ENCODE data around the gene RNF40. TPM values are rescaled to one million over a fixed set of nuclear protein-coding genes. Genes with fewer than 3 reads are reported as not detected.
A peak's percentile ranks its signal among the peaks of the same experiment; 100 is the strongest.

The RNF40 gene
- total RNA-seq, 2 donors from 2014 or later, result 44.9 to 79.8 TPM

DNA sequence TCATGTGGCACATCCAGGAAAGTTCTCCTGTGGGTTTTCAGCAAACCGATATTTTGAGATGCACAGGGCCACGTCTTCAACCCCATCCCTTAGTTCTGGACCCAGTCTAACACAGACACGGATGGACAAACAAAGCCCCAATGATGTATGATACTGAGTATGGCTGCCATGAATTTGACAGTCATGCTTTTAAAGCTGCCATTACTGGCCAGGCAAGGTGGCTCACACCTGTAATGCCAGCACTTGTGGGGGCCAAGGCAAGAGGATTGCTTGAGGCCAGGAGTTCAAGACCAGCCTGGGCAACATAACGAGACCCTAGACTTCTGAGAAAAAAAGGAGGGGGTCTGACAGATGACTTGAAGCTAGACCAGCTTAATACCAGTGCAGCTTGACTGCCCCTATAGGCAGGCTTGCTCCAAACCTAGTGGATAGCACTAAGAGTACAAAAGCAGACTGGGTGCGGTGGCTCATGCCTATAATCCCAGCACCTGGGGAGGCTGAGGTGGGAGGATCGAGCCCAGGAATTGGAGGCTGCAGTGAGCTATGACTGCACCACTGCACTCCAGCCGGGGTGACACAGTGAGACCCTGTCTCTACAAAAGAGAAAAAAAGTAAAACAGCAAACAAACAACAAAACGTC lies 35.7 kb downstream of the RNF40 start:
- Histone ChIP-seq H3K27ac (no peak overlapping the region), H3K9me3 (no peaks in the 10 kb centered on the region), H3K4me1 (no peaks in the 10 kb centered on the region), H3K27me3 (no peaks in the 10 kb centered on the region), H3K36me3 (replicated peaks in 1 of 2; ENCODE audit: insufficient read depth in 1 of 2, low read depth in 2 of 2) (no peaks in the 10 kb centered on the region), H3K4me3 (no peak overlapping the region)
- intact Hi-C loops (cut with DNase I), result no loop called here
- 69 to 71% methylated on average over 8 of the region's 8 CpGs for WGBS, 2 donors
- ATAC-seq (no peak), DNase-seq (no peak)
- TF ChIP-seq, protein P1, sequence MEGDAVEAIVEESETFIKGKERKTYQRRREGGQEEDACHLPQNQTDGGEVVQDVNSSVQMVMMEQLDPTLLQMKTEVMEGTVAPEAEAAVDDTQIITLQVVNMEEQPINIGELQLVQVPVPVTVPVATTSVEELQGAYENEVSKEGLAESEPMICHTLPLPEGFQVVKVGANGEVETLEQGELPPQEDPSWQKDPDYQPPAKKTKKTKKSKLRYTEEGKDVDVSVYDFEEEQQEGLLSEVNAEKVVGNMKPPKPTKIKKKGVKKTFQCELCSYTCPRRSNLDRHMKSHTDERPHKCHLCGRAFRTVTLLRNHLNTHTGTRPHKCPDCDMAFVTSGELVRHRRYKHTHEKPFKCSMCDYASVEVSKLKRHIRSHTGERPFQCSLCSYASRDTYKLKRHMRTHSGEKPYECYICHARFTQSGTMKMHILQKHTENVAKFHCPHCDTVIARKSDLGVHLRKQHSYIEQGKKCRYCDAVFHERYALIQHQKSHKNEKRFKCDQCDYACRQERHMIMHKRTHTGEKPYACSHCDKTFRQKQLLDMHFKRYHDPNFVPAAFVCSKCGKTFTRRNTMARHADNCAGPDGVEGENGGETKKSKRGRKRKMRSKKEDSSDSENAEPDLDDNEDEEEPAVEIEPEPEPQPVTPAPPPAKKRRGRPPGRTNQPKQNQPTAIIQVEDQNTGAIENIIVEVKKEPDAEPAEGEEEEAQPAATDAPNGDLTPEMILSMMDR (IDR thresholded peaks at IDR 0.05), result no peak
- no peak for TF ChIP-seq POLR2A (IDR thresholded peaks at IDR 0.05)

DNA sequence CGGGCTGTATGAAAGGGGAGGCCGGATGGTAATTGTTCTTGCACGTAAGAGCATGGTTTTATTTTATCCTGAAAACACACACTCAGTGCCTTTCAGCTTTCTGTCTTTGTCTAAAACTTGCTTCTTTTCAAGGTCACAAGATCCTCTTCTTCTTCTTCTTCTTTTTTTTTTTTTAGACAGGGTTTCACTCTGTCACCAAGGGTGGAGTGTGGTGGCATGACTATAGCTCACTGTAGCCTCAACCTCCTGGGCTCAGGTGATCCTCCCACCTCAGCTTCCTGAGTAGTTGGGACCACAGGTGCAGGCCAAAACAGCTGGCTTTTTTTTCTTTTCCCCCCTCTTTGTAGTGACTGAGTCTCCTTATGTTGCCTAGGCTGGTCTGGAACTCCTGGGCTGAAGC lies 40.8 kb downstream of the RNF40 start:
- WGBS, 2 donors, result 67 to 71% methylated on average over 3 of the region's 3 CpGs
- intact Hi-C loops (cut with DNase I), result no loop called here
- DNase-seq (no peak), ATAC-seq (no peak)
- H3K4me1 ChIP-seq, result peaks cover 17% of the 10 kb centered on the region
- no peaks in the 10 kb centered on the region for H3K27me3 ChIP-seq
- H3K9me3 ChIP-seq, result no peaks in the 10 kb centered on the region
- H3K27ac ChIP-seq, result no peak overlapping the region
- no peaks in the 10 kb centered on the region for H3K36me3 ChIP-seq (replicated peaks in 1 of 2; ENCODE audit: insufficient read depth in 1 of 2, low read depth in 2 of 2)
- H3K4me3 ChIP-seq, result no peak overlapping the region
- TF ChIP-seq, protein P1 (IDR thresholded peaks at IDR 0.05), result no peak

DNA sequence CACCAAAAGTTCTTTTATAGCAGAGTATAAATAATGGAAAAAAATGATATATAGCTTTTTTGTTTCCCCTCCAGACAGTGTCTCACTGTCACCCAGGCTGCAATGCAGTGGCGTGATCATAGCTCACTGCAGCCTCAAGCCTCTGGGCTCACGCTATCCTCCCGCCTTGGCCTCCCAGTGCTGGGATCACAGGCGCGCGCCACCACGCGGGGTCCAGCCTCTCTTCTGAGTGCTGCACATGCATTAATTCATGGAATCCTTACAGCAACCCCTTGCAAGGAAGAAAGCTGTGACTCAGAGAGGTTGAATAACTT lies 42.9 kb downstream of the RNF40 start:
- no peaks in the 10 kb centered on the region for H3K36me3 ChIP-seq (replicated peaks in 1 of 2; ENCODE audit: insufficient read depth in 1 of 2, low read depth in 2 of 2)
- no peaks in the 10 kb centered on the region for H3K9me3 ChIP-seq
- H3K27me3 ChIP-seq, result no peaks in the 10 kb centered on the region
- intact Hi-C loops (cut with DNase I), result no loop called here
- TF ChIP-seq, protein P1 (IDR thresholded peaks at IDR 0.05), result no peak
- no peak for TF ChIP-seq POLR2A (IDR thresholded peaks at IDR 0.05)
- peak overlapping the region; percentile 77 to 81 for H3K4me3 ChIP-seq
- 23 to 43% methylated on average over 6 to 8 of the region's 8 CpGs for WGBS, 2 donors
- ATAC-seq (no peak), DNase-seq (no peak)
- H3K4me1 ChIP-seq, result peaks cover 17% of the 10 kb centered on the region
- H3K27ac ChIP-seq, result peak overlapping the region in 3 of 4 donors; percentile 60 to 93 (median 93)

DNA sequence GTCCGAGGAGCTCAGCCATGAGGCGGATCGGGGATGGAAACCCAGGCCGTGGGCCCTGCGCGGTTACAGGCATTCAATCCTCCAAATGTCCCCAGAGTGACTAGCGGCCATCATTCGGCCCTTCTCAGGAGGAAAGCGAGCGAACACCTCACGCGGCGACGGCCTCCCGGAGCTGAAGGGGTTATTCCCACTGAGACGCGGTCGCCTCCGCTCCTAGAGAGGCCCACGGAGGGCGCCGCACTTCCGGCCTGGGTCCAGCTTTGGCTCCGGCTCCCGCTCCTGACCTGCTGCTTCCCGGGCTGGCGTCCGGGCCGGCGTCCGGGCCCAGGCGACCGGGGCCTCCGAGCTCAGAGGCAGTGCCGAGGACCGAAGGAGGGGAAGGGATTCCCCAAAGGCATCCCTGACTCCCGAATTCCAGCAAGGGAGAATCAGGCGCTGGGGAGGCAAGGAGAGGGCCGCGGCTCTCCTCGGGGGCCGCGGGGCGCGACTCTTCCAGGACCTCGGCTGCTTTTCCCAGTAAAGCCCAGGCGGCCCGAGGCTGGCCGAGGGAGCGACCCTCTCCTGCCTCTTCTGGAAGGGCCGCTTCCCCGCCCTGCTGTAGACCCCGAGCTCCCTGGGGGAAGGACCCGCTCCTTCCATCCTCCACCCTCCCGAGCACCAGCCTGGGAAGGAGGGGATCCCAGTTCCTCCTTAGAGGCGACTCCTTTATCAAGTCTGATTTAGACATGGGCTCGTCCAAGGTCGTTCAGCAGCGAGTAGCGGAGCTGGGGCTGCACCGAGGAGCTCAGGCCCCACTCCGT lies 43.4 kb downstream of the RNF40 start:
- intact Hi-C loops (cut with DNase I), result no loop called here
- WGBS, 2 donors, result 0 to 1% methylated on average over 5 to 54 of the region's 62 CpGs
- Histone ChIP-seq H3K27me3 (no peaks in the 10 kb centered on the region), H3K4me3 (peak overlapping the region; percentile 77 to 81), H3K36me3 (replicated peaks in 1 of 2; ENCODE audit: insufficient read depth in 1 of 2, low read depth in 2 of 2) (no peaks in the 10 kb centered on the region), H3K4me1 (peaks cover 17% of the 10 kb centered on the region), H3K9me3 (no peaks in the 10 kb centered on the region), H3K27ac (peak overlapping the region; percentile 60 to 93 (median 90))
- peak; percentile 83 to 94 (median 94) for TF ChIP-seq POLR2A (IDR thresholded peaks at IDR 0.05)
- TF ChIP-seq, protein P1 (IDR thresholded peaks at IDR 0.05), result peak in 2 of 7 experiments; percentile 7 to 30
- ATAC-seq (peak; percentile 98), DNase-seq (peak; percentile 88 to 92 (median 89))
